H1 (cell line): ENCODE data around the gene PCID2. TPM values are rescaled to one million over a fixed set of nuclear protein-coding genes. Genes with fewer than 3 reads are reported as not detected.

Experiments
- CTCF ChIA-PET: fragments of 300-600 bp; sonication (Branson Sonifier 250); formaldehyde crosslinking; loops from one replicate; lab custom pipeline; 2021; ENCODE audit not compliant: partially characterized antibody; lab: Charles Lee
- POLR2A ChIA-PET: fragments of 300-600 bp; sonication (Branson Sonifier 250); formaldehyde crosslinking; loops from one replicate; lab custom pipeline; 2021; ENCODE audit warnings: inconsistent platforms; ENCODE audit not compliant: partially characterized antibody; lab: Charles Lee
- DNase-seq, 2 experiments: peaks; one replicate each; pipeline versions ENCODE4 v3.0.0 to v3.0.0-alpha.2; 2010 to 2022; ENCODE audit warnings: low spot score in 2 of 2, low read depth in 1 of 2, mixed read lengths in 1 of 2
- FAIRE-seq: peaks from 2 replicates; lab custom pipeline; 2011; peaks lifted over from hg19 to GRCh38; lab: Jason Lieb, UNC
- H2AFZ ChIP-seq: 2 replicates; pipeline ENCODE4 v1.8.1; 2012; ENCODE audit warnings: low read length, inconsistent platforms
- H2AK5ac ChIP-seq: 2 replicates; pipeline ENCODE4 v1.6.1; 2013; ENCODE audit warnings: low read depth, low read length
- H2BK120ac ChIP-seq: replicated peaks from 2 replicates; pipeline ENCODE3; 2013; ENCODE audit warnings: low read depth, low read length, inconsistent platforms
- H2BK12ac ChIP-seq: 2 replicates; pipeline ENCODE4 v1.6.1; 2013; ENCODE audit warnings: low read depth, low read length
- H2BK15ac ChIP-seq: 2 replicates; pipeline ENCODE4 v1.6.1; 2013; ENCODE audit warnings: low read length
- H2BK20ac ChIP-seq: 2 replicates; pipeline ENCODE4 v1.6.1; 2013; ENCODE audit warnings: low read length
- H2BK5ac ChIP-seq: 2 replicates; pipeline ENCODE4 v1.6.1; 2013; ENCODE audit warnings: low read depth, low read length
- H3K14ac ChIP-seq: 2 replicates; pipeline ENCODE4 v1.6.1; 2013; ENCODE audit warnings: inconsistent platforms; ENCODE audit not compliant: insufficient read length
- H3K18ac ChIP-seq: 2 replicates; pipeline ENCODE4 v1.6.1; 2013; ENCODE audit warnings: low read length; ENCODE audit errors: extremely low read depth
- H3K23ac ChIP-seq: 2 replicates; pipeline ENCODE4 v1.6.1; 2013; ENCODE audit warnings: inconsistent platforms; ENCODE audit not compliant: insufficient read length
- H3K23me2 ChIP-seq: 2 replicates; pipeline ENCODE4 v1.6.1; 2013; ENCODE audit warnings: low read depth, low read length
- H3K27ac ChIP-seq: 2 replicates; pipeline ENCODE4 v1.6.1; 2011; ENCODE audit warnings: low read depth, low read length, inconsistent platforms
- H3K27me3 ChIP-seq, 4 experiments: replicated peaks in 1 of 4; 1 replicate in 1 of 4; 2 replicates in 3 of 4; pipeline versions ENCODE4 v1.6.1 to v1.8.1; 2011 to 2013; ENCODE audit warnings: low read length in 3 of 4, mild to moderate bottlenecking in 3 of 4, inconsistent platforms in 2 of 4, mixed read lengths in 2 of 4, moderate library complexity in 1 of 4; ENCODE audit not compliant: control insufficient read depth in 3 of 4, insufficient read depth in 3 of 4; ENCODE audit errors: extremely low read depth in 1 of 4
- H3K36me3 ChIP-seq, 4 experiments: 2 replicates each; pipeline versions ENCODE4 v1.6.1 to v1.8.1; 2011 to 2013; ENCODE audit warnings: mild to moderate bottlenecking in 4 of 4, low read length in 3 of 4, moderate library complexity in 2 of 4, control low read depth in 1 of 4, inconsistent platforms in 1 of 4; ENCODE audit not compliant: insufficient read depth in 4 of 4, control insufficient read depth in 2 of 4
- H3K4ac ChIP-seq: replicated peaks from 2 replicates; pipeline ENCODE3; 2013; ENCODE audit warnings: low read length, low read depth, mixed read lengths, inconsistent platforms; ENCODE audit not compliant: insufficient read length
- H3K4me1 ChIP-seq, 4 experiments: replicated peaks in 1 of 4; 1 replicate in 1 of 4; 2 replicates in 3 of 4; pipeline versions ENCODE4 v1.6.1 to v1.8.1; 2011 to 2013; ENCODE audit warnings: low read length in 3 of 4, inconsistent platforms in 2 of 4, mixed read lengths in 1 of 4; ENCODE audit not compliant: insufficient read depth in 4 of 4, control insufficient read depth in 3 of 4
- H3K4me2 ChIP-seq, 2 experiments: 2 replicates each; pipeline versions ENCODE4 v1.6.1 to v1.8.1; 2011 to 2013; ENCODE audit warnings: low read depth in 2 of 2, low read length in 2 of 2, control low read depth in 1 of 2, inconsistent platforms in 1 of 2, mild to moderate bottlenecking in 1 of 2; ENCODE audit not compliant: insufficient read depth in 1 of 2
- H3K4me3 ChIP-seq, 4 experiments: fragments of 200-600, 300-600 bp in 1 of 4; sonication (generic), shearing (Covaris generic), sonication (Bioruptor Twin) in 1 of 4; 2 replicates each; pipeline versions ENCODE4 v1.5.1 to v1.8.1; 2011 to 2016; ENCODE audit warnings: low read length in 4 of 4, low read depth in 3 of 4, control low read depth in 2 of 4, inconsistent platforms in 2 of 4, mild to moderate bottlenecking in 2 of 4, mixed read lengths in 1 of 4, moderate library complexity in 1 of 4; ENCODE audit not compliant: insufficient read depth in 2 of 4; ENCODE audit errors: extremely low read depth in 1 of 4
- H3K56ac ChIP-seq: replicated peaks from 2 replicates; pipeline ENCODE3; 2013; ENCODE audit warnings: low read depth, mild to moderate bottlenecking, mixed read lengths, low read length, inconsistent platforms; ENCODE audit not compliant: insufficient read length
- H3K79me1 ChIP-seq: 2 replicates; pipeline ENCODE4 v1.6.1; 2013; ENCODE audit warnings: low read depth, low read length, control low read depth
- H3K79me2 ChIP-seq, 2 experiments: 2 replicates each; pipeline versions ENCODE4 v1.6.1 to v1.8.1; 2012 to 2013; ENCODE audit warnings: low read length in 2 of 2, mild to moderate bottlenecking in 2 of 2, inconsistent platforms in 1 of 2; ENCODE audit not compliant: insufficient read depth in 2 of 2, control insufficient read depth in 1 of 2
- H3K9ac ChIP-seq, 4 experiments: replicated peaks in 1 of 4; 1 replicate in 1 of 4; 2 replicates in 3 of 4; pipeline versions ENCODE4 v1.6.1 to v1.8.1; 2011 to 2013; ENCODE audit warnings: low read depth in 3 of 4, low read length in 3 of 4, control low read depth in 2 of 4, mild to moderate bottlenecking in 2 of 4, moderate library complexity in 2 of 4, inconsistent platforms in 1 of 4; ENCODE audit errors: extremely low read depth in 1 of 4
- H3K9me3 ChIP-seq, 2 experiments: 2 replicates each; pipeline versions ENCODE4 v1.6.1 to v1.8.1; 2012 to 2013; ENCODE audit warnings: mild to moderate bottlenecking in 2 of 2, moderate library complexity in 2 of 2, control low read depth in 1 of 2, inconsistent platforms in 1 of 2, low read depth in 1 of 2, low read length in 1 of 2, mixed read lengths in 1 of 2; ENCODE audit not compliant: insufficient read depth in 2 of 2
- H4K20me1 ChIP-seq, 2 experiments: replicated peaks in 1 of 2; 2 replicates each; pipeline versions ENCODE3 to v1.8.1; 2011 to 2013; ENCODE audit warnings: inconsistent platforms in 2 of 2, low read length in 2 of 2, mild to moderate bottlenecking in 1 of 2; ENCODE audit not compliant: insufficient read depth in 2 of 2, control insufficient read depth in 1 of 2
- H4K5ac ChIP-seq: 2 replicates; pipeline ENCODE4 v1.6.1; 2013; ENCODE audit warnings: low read length, low read depth, mixed read lengths, inconsistent platforms; ENCODE audit not compliant: insufficient read length
- H4K8ac ChIP-seq: 2 replicates; pipeline ENCODE4 v1.8.0; 2013; ENCODE audit warnings: mild to moderate bottlenecking, moderate library complexity, low read length, inconsistent platforms; ENCODE audit not compliant: insufficient read depth; ENCODE audit errors: extremely low read depth
- H4K91ac ChIP-seq: replicated peaks from 2 replicates; pipeline ENCODE3; 2013; ENCODE audit warnings: low read length, mixed read lengths, inconsistent platforms; ENCODE audit not compliant: insufficient read length
- BCL11A ChIP-seq, 2 experiments: IDR thresholded peaks; one replicate each; pipeline ENCODE4 v1.6.1; 2011; ENCODE audit warnings: low read depth in 2 of 2, low read length in 2 of 2, mild to moderate bottlenecking in 2 of 2
- CHD1 ChIP-seq: IDR thresholded peaks from 2 replicates; pipeline ENCODE4 v1.6.1; 2012; ENCODE audit warnings: low read depth, low read length, improper control_type of control experiment
- JUND ChIP-seq: IDR thresholded peaks from 2 replicates; pipeline ENCODE4 v1.6.1; 2011; ENCODE audit warnings: mild to moderate bottlenecking, improper control_type of control experiment, low read length
- KDM1A ChIP-seq: fragments of 200-600, 300-600 bp; sonication (generic); IDR thresholded peaks from 2 replicates; pipeline ENCODE4 v1.7.1; 2016; ENCODE audit warnings: mild to moderate bottlenecking, low read length, borderline replicate concordance
- RAD21 ChIP-seq, 2 experiments: IDR thresholded peaks in 1 of 2; conservative IDR thresholded peaks in 1 of 2; 2 replicates each; pipeline ENCODE4 v1.6.1; 2011; ENCODE audit warnings: low read depth in 2 of 2, low read length in 2 of 2, improper control_type of control experiment in 1 of 2, inconsistent platforms in 1 of 2, mild to moderate bottlenecking in 1 of 2, moderate library complexity in 1 of 2
- RFX5 ChIP-seq: IDR thresholded peaks from 2 replicates; pipeline ENCODE4 v1.6.1; 2011; ENCODE audit warnings: low read depth, low read length, improper control_type of control experiment, borderline replicate concordance
- SIX5 ChIP-seq: IDR thresholded peaks from 2 replicates; pipeline ENCODE4 v1.6.1; 2011; ENCODE audit warnings: mild to moderate bottlenecking, low read depth, low read length
- SRF ChIP-seq: IDR thresholded peaks from 2 replicates; pipeline ENCODE4 v1.6.1; 2011; ENCODE audit warnings: mild to moderate bottlenecking, low read depth, low read length, moderate library complexity
- TAF7 ChIP-seq: optimal IDR thresholded peaks from 2 replicates; pipeline ENCODE3; 2011; ENCODE audit warnings: low read depth, mild to moderate bottlenecking, inconsistent platforms, low read length, moderate library complexity, borderline replicate concordance
- TCF12 ChIP-seq: IDR thresholded peaks from 2 replicates; pipeline ENCODE4 v1.6.1; 2011; ENCODE audit warnings: low read depth, mild to moderate bottlenecking, low read length
- ZNF274 ChIP-seq: IDR thresholded peaks from 2 replicates; pipeline ENCODE4 v1.7.0; 2012; ENCODE audit warnings: low read length, borderline replicate concordance; ENCODE audit errors: extremely low read depth
- WGBS, 2 experiments: shearing (Covaris generic) in 1 of 2; methylation state at CpG; one replicate each; pipeline versions ENCODE4 v1.1.6 to v1.1.7; 2013 to 2015; ENCODE audit warnings: low lambda C conversion rate in 2 of 2, mixed read lengths in 2 of 2, inconsistent platforms in 1 of 2, low coverage in 1 of 2, missing lambda C conversion rate in 1 of 2; ENCODE audit not compliant: insufficient replicate concordance in 2 of 2, insufficient coverage in 1 of 2, insufficient read length in 1 of 2; ENCODE audit errors: extremely low coverage in 1 of 2, missing lambda C conversion rate in 1 of 2; 5-methylcytosine and 5-hydroxymethylcytosine counted together
- polyA plus RNA-seq, 7 experiments: library from polyadenylated mRNA; depleted of rRNA in 3 of 7; stranded (reverse) in 5 of 7; unstranded in 2 of 7; fragments of >200 nt in 5 of 7; fragments of 200-250 nt in 2 of 7; gene quantifications; 1 replicate in 5 of 7; 2 replicates in 1 of 7; 4 replicates in 1 of 7; pipeline versions ENCODE4 v1.2.1 to v1.2.3, GENCODE V29; 2011 to 2013; ENCODE audit warnings: missing spikeins in 2 of 7, mixed read lengths in 2 of 7
- total RNA-seq: library from RNA; stranded (reverse); fragmentation: NEBNext Ultra II Directional; extraction: Animal tissue kit (Norgen Biotek cat#: 25700); gene quantifications from 2 replicates; pipeline ENCODE4 v1.2.1, GENCODE V29; 2021
- TF ChIP-seq, protein P1 (sequence below): IDR thresholded peaks from 2 replicates; pipeline ENCODE4 v1.6.1; 2011; ENCODE audit warnings: low read length, improper control_type of control experiment
- TF ChIP-seq, protein P2 (sequence below): IDR thresholded peaks from 2 replicates; pipeline ENCODE4 v1.6.1; 2012; ENCODE audit warnings: inconsistent platforms

PCID2 gene
- total and polyA plus RNA-seq, 2 of the 8 experiments (the other 6 are each of a cell fraction or from before 2014, with no cell fraction given) = 72.4 to 72.8 TPM

DNA sequence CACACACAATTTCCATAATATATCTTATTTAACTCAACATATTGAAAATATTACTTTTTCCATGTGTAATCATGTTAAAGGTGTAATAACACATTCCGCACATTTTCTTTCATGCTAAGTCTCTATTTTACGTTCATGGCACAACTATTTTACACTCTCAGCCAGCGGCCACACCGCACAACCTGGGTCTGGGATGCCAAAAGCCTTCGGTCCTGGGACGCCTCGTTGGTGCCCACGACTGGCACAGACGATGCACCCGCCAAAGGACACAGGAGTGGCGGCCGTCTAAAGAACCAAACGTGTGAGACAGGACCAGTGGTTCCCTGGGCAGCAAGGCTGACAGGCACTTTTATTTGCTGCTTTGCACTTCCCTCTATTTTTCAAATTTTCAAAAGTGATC, 60.1 kb downstream of the PCID2 start:
- peaks cover 8% of the 10 kb centered on the region; the same call in 1 of the 2 replicates for H3K23me2 ChIP-seq
- H3K14ac ChIP-seq = no peak overlapping the region
- H3K27ac ChIP-seq = no peak overlapping the region
- H3K23ac ChIP-seq = no peak overlapping the region
- H2BK20ac ChIP-seq = no peak overlapping the region
- POLR2A ChIA-PET = no interaction called here
- no peak overlapping the region for H2AK5ac ChIP-seq
- no peaks in the 10 kb centered on the region for H3K36me3 ChIP-seq
- no peaks in the 10 kb centered on the region for H4K20me1 ChIP-seq
- no peak overlapping the region for H3K4me3 ChIP-seq
- no peaks in the 10 kb centered on the region for H3K79me2 ChIP-seq
- H3K4me1 ChIP-seq = peaks cover 0 to 7% (median 3%) of the 10 kb centered on the region in 4 experiments; a peak in 5 of 7 replicates
- H2BK5ac ChIP-seq = no peak overlapping the region
- H2BK15ac ChIP-seq = no peak overlapping the region
- H4K8ac ChIP-seq = no peak overlapping the region
- no peaks in the 10 kb centered on the region for H3K9me3 ChIP-seq
- no peak overlapping the region for H4K5ac ChIP-seq
- DNase-seq (no peak), FAIRE-seq (no peak)
- H2AFZ ChIP-seq = no peak overlapping the region
- H3K9ac ChIP-seq = no peak overlapping the region
- 97% methylated on average over 13 of the region's 13 CpGs; no CpG with 5 or more reads in 1 of the 2 experiments for WGBS, 2 experiments
- CTCF ChIA-PET = interaction anchor here (0.7 to 2.9 kb wide), 3 partner anchors 17 to 205 kb away, joined by 3 to 7 read pairs (median 3); no protein-coding TSS in a partner anchor
- H3K4me2 ChIP-seq = no peak overlapping the region
- H3K79me1 ChIP-seq = no peaks in the 10 kb centered on the region
- H4K91ac ChIP-seq = no peak overlapping the region
- no peak overlapping the region for H2BK12ac ChIP-seq
- no peak overlapping the region for H3K56ac ChIP-seq
- no peak overlapping the region for H3K18ac ChIP-seq
- no peak overlapping the region for H2BK120ac ChIP-seq
- no peak overlapping the region for H3K4ac ChIP-seq
- peaks cover 6 to 20% (median 19%) of the 10 kb centered on the region in 4 experiments; a peak in 6 of 7 replicates for H3K27me3 ChIP-seq
- TF ChIP-seq JUND (no peak), SRF (no peak), ZNF274 (no peak), BCL11A (IDR thresholded peaks at IDR 0.05; ENCODE audit: low read depth in 2 of 2, low read length in 2 of 2) (no peak), TAF7 (no peak), CHD1 (no peak), KDM1A (no peak), SIX5 (no peak), RAD21 (IDR thresholded peaks at IDR 0.05 in 1 of 2, conservative IDR thresholded peaks at IDR 0.05 in 1 of 2; ENCODE audit: low read depth in 2 of 2, low read length in 2 of 2) (no peak), RFX5 (no peak), TCF12 (no peak)
- TF ChIP-seq, protein P1, sequence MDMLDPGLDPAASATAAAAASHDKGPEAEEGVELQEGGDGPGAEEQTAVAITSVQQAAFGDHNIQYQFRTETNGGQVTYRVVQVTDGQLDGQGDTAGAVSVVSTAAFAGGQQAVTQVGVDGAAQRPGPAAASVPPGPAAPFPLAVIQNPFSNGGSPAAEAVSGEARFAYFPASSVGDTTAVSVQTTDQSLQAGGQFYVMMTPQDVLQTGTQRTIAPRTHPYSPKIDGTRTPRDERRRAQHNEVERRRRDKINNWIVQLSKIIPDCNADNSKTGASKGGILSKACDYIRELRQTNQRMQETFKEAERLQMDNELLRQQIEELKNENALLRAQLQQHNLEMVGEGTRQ = no peak
- TF ChIP-seq, protein P2, sequence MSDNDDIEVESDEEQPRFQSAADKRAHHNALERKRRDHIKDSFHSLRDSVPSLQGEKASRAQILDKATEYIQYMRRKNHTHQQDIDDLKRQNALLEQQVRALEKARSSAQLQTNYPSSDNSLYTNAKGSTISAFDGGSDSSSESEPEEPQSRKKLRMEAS = no peak
